H1 (cell line): ENCODE measurements around the gene RSAD1. TPM values are rescaled to one million over a fixed set of nuclear protein-coding genes. Genes with fewer than 3 reads are reported as not detected.
A peak's percentile ranks its signal among the peaks of the same experiment; 100 is the strongest.

Experiments
- CTCF ChIA-PET: fragments of 300-600 bp; sonication (Branson Sonifier 250); formaldehyde crosslinking; loops from one replicate; lab custom pipeline; 2021; ENCODE audit not compliant: partially characterized antibody; lab: Charles Lee
- POLR2A ChIA-PET: fragments of 300-600 bp; sonication (Branson Sonifier 250); formaldehyde crosslinking; loops from one replicate; lab custom pipeline; 2021; ENCODE audit warnings: inconsistent platforms; ENCODE audit not compliant: partially characterized antibody; lab: Charles Lee
- DNase-seq, 2 experiments: peaks; one replicate each; pipeline versions ENCODE4 v3.0.0 to v3.0.0-alpha.2; 2010 to 2022; ENCODE audit warnings: low spot score in 2 of 2, low read depth in 1 of 2, mixed read lengths in 1 of 2
- FAIRE-seq: peaks from 2 replicates; lab custom pipeline; 2011; peaks lifted over from hg19 to GRCh38; lab: Jason Lieb, UNC
- H2AFZ ChIP-seq: 2 replicates; pipeline ENCODE4 v1.8.1; 2012; ENCODE audit warnings: low read length, inconsistent platforms
- H2AK5ac ChIP-seq: 2 replicates; pipeline ENCODE4 v1.6.1; 2013; ENCODE audit warnings: low read depth, low read length
- H2BK120ac ChIP-seq: replicated peaks from 2 replicates; pipeline ENCODE3; 2013; ENCODE audit warnings: low read depth, low read length, inconsistent platforms
- H2BK12ac ChIP-seq: 2 replicates; pipeline ENCODE4 v1.6.1; 2013; ENCODE audit warnings: low read depth, low read length
- H2BK15ac ChIP-seq: 2 replicates; pipeline ENCODE4 v1.6.1; 2013; ENCODE audit warnings: low read length
- H2BK20ac ChIP-seq: 2 replicates; pipeline ENCODE4 v1.6.1; 2013; ENCODE audit warnings: low read length
- H2BK5ac ChIP-seq: 2 replicates; pipeline ENCODE4 v1.6.1; 2013; ENCODE audit warnings: low read depth, low read length
- H3K14ac ChIP-seq: 2 replicates; pipeline ENCODE4 v1.6.1; 2013; ENCODE audit warnings: inconsistent platforms; ENCODE audit not compliant: insufficient read length
- H3K18ac ChIP-seq: 2 replicates; pipeline ENCODE4 v1.6.1; 2013; ENCODE audit warnings: low read length; ENCODE audit errors: extremely low read depth
- H3K23ac ChIP-seq: 2 replicates; pipeline ENCODE4 v1.6.1; 2013; ENCODE audit warnings: inconsistent platforms; ENCODE audit not compliant: insufficient read length
- H3K23me2 ChIP-seq: 2 replicates; pipeline ENCODE4 v1.6.1; 2013; ENCODE audit warnings: low read depth, low read length
- H3K27ac ChIP-seq: 2 replicates; pipeline ENCODE4 v1.6.1; 2011; ENCODE audit warnings: low read depth, low read length, inconsistent platforms
- H3K27me3 ChIP-seq, 4 experiments: replicated peaks in 1 of 4; 1 replicate in 1 of 4; 2 replicates in 3 of 4; pipeline versions ENCODE4 v1.6.1 to v1.8.1; 2011 to 2013; ENCODE audit warnings: low read length in 3 of 4, mild to moderate bottlenecking in 3 of 4, inconsistent platforms in 2 of 4, mixed read lengths in 2 of 4, moderate library complexity in 1 of 4; ENCODE audit not compliant: control insufficient read depth in 3 of 4, insufficient read depth in 3 of 4; ENCODE audit errors: extremely low read depth in 1 of 4
- H3K36me3 ChIP-seq, 4 experiments: 2 replicates each; pipeline versions ENCODE4 v1.6.1 to v1.8.1; 2011 to 2013; ENCODE audit warnings: mild to moderate bottlenecking in 4 of 4, low read length in 3 of 4, moderate library complexity in 2 of 4, control low read depth in 1 of 4, inconsistent platforms in 1 of 4; ENCODE audit not compliant: insufficient read depth in 4 of 4, control insufficient read depth in 2 of 4
- H3K4ac ChIP-seq: replicated peaks from 2 replicates; pipeline ENCODE3; 2013; ENCODE audit warnings: low read length, low read depth, mixed read lengths, inconsistent platforms; ENCODE audit not compliant: insufficient read length
- H3K4me1 ChIP-seq, 4 experiments: replicated peaks in 1 of 4; 1 replicate in 1 of 4; 2 replicates in 3 of 4; pipeline versions ENCODE4 v1.6.1 to v1.8.1; 2011 to 2013; ENCODE audit warnings: low read length in 3 of 4, inconsistent platforms in 2 of 4, mixed read lengths in 1 of 4; ENCODE audit not compliant: insufficient read depth in 4 of 4, control insufficient read depth in 3 of 4
- H3K4me2 ChIP-seq, 2 experiments: 2 replicates each; pipeline versions ENCODE4 v1.6.1 to v1.8.1; 2011 to 2013; ENCODE audit warnings: low read depth in 2 of 2, low read length in 2 of 2, control low read depth in 1 of 2, inconsistent platforms in 1 of 2, mild to moderate bottlenecking in 1 of 2; ENCODE audit not compliant: insufficient read depth in 1 of 2
- H3K4me3 ChIP-seq, 4 experiments: fragments of 200-600, 300-600 bp in 1 of 4; sonication (generic), shearing (Covaris generic), sonication (Bioruptor Twin) in 1 of 4; 2 replicates each; pipeline versions ENCODE4 v1.5.1 to v1.8.1; 2011 to 2016; ENCODE audit warnings: low read length in 4 of 4, low read depth in 3 of 4, control low read depth in 2 of 4, inconsistent platforms in 2 of 4, mild to moderate bottlenecking in 2 of 4, mixed read lengths in 1 of 4, moderate library complexity in 1 of 4; ENCODE audit not compliant: insufficient read depth in 2 of 4; ENCODE audit errors: extremely low read depth in 1 of 4
- H3K56ac ChIP-seq: replicated peaks from 2 replicates; pipeline ENCODE3; 2013; ENCODE audit warnings: low read depth, mild to moderate bottlenecking, mixed read lengths, low read length, inconsistent platforms; ENCODE audit not compliant: insufficient read length
- H3K79me1 ChIP-seq: 2 replicates; pipeline ENCODE4 v1.6.1; 2013; ENCODE audit warnings: low read depth, low read length, control low read depth
- H3K79me2 ChIP-seq, 2 experiments: 2 replicates each; pipeline versions ENCODE4 v1.6.1 to v1.8.1; 2012 to 2013; ENCODE audit warnings: low read length in 2 of 2, mild to moderate bottlenecking in 2 of 2, inconsistent platforms in 1 of 2; ENCODE audit not compliant: insufficient read depth in 2 of 2, control insufficient read depth in 1 of 2
- H3K9ac ChIP-seq, 4 experiments: replicated peaks in 1 of 4; 1 replicate in 1 of 4; 2 replicates in 3 of 4; pipeline versions ENCODE4 v1.6.1 to v1.8.1; 2011 to 2013; ENCODE audit warnings: low read depth in 3 of 4, low read length in 3 of 4, control low read depth in 2 of 4, mild to moderate bottlenecking in 2 of 4, moderate library complexity in 2 of 4, inconsistent platforms in 1 of 4; ENCODE audit errors: extremely low read depth in 1 of 4
- H3K9me3 ChIP-seq, 2 experiments: 2 replicates each; pipeline versions ENCODE4 v1.6.1 to v1.8.1; 2012 to 2013; ENCODE audit warnings: mild to moderate bottlenecking in 2 of 2, moderate library complexity in 2 of 2, control low read depth in 1 of 2, inconsistent platforms in 1 of 2, low read depth in 1 of 2, low read length in 1 of 2, mixed read lengths in 1 of 2; ENCODE audit not compliant: insufficient read depth in 2 of 2
- H4K20me1 ChIP-seq, 2 experiments: replicated peaks in 1 of 2; 2 replicates each; pipeline versions ENCODE3 to v1.8.1; 2011 to 2013; ENCODE audit warnings: inconsistent platforms in 2 of 2, low read length in 2 of 2, mild to moderate bottlenecking in 1 of 2; ENCODE audit not compliant: insufficient read depth in 2 of 2, control insufficient read depth in 1 of 2
- H4K5ac ChIP-seq: 2 replicates; pipeline ENCODE4 v1.6.1; 2013; ENCODE audit warnings: low read length, low read depth, mixed read lengths, inconsistent platforms; ENCODE audit not compliant: insufficient read length
- H4K8ac ChIP-seq: 2 replicates; pipeline ENCODE4 v1.8.0; 2013; ENCODE audit warnings: mild to moderate bottlenecking, moderate library complexity, low read length, inconsistent platforms; ENCODE audit not compliant: insufficient read depth; ENCODE audit errors: extremely low read depth
- H4K91ac ChIP-seq: replicated peaks from 2 replicates; pipeline ENCODE3; 2013; ENCODE audit warnings: low read length, mixed read lengths, inconsistent platforms; ENCODE audit not compliant: insufficient read length
- CBX5 ChIP-seq: fragments of 300-800, 300-1000 bp; sonication (generic); IDR thresholded peaks from 2 replicates; pipeline ENCODE4 v1.7.1; 2016; ENCODE audit warnings: antibody characterized with exemption, low read length, low read depth
- WGBS, 2 experiments: shearing (Covaris generic) in 1 of 2; methylation state at CpG; one replicate each; pipeline versions ENCODE4 v1.1.6 to v1.1.7; 2013 to 2015; ENCODE audit warnings: low lambda C conversion rate in 2 of 2, mixed read lengths in 2 of 2, inconsistent platforms in 1 of 2, low coverage in 1 of 2, missing lambda C conversion rate in 1 of 2; ENCODE audit not compliant: insufficient replicate concordance in 2 of 2, insufficient coverage in 1 of 2, insufficient read length in 1 of 2; ENCODE audit errors: extremely low coverage in 1 of 2, missing lambda C conversion rate in 1 of 2; 5-methylcytosine and 5-hydroxymethylcytosine counted together
- polyA plus RNA-seq, 7 experiments: library from polyadenylated mRNA; depleted of rRNA in 3 of 7; stranded (reverse) in 5 of 7; unstranded in 2 of 7; fragments of >200 nt in 5 of 7; fragments of 200-250 nt in 2 of 7; gene quantifications; 1 replicate in 5 of 7; 2 replicates in 1 of 7; 4 replicates in 1 of 7; pipeline versions ENCODE4 v1.2.1 to v1.2.3, GENCODE V29; 2011 to 2013; ENCODE audit warnings: missing spikeins in 2 of 7, mixed read lengths in 2 of 7
- total RNA-seq: library from RNA; stranded (reverse); fragmentation: NEBNext Ultra II Directional; extraction: Animal tissue kit (Norgen Biotek cat#: 25700); gene quantifications from 2 replicates; pipeline ENCODE4 v1.2.1, GENCODE V29; 2021
- TF ChIP-seq, protein P1 (sequence below): IDR thresholded peaks from 2 replicates; pipeline ENCODE4 v1.6.1; 2012; ENCODE audit warnings: inconsistent platforms
- TF ChIP-seq, protein P2 (sequence below): IDR thresholded peaks from 2 replicates; pipeline ENCODE4 v1.6.1; 2012; ENCODE audit warnings: inconsistent platforms

The RSAD1 gene
- total and polyA plus RNA-seq, 2 of the 8 experiments (the other 6 are each of a cell fraction or from before 2014, with no cell fraction given): 17.9 to 33.5 TPM

DNA sequence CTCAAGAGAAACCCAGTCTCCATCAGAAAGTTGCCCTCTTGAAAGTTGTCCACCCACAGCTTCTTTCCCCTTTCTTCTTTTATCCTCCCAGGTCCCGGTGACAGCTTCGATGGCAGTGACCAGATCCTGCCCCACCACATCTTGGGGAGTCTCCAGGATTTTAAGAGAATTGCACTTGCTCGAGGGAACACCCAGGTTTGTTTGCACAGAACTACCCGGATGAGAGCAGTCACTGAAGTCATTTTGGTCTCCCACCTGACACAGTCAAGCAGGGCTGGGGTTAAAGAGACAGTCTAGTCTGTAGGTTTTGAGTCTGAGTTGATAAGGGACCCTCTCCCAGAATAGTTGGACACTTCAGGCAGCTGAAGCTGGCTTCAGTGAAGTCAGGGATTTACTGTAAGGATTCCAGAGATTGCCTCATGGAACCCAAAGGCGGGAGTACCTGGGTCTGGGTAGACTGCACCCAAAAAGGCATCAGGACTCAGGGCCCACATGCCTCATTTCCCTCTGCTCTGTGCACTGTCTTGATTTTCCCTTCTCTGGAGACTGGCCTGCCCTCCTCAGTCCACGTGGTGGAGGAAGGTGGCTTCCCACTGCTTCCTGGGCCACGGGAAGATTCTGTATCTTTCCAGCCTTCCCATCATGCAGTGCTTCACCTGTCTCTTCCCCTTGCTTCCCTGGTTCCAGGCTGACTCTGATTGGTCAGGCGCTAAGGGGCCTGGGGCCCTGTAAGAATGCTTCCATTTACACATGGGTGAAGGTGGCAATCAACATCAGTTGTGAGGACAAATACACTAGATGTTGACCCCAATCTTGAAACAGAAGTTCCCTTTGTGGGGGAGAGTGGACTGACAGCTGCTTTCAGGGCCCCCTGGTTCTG lies 39.1 kb downstream of the RSAD1 start:
- no peak overlapping the region for H3K14ac ChIP-seq
- no peak overlapping the region for H3K4me2 ChIP-seq
- ChIA-PET POLR2A (interaction anchor here (0.7 to 1.0 kb wide), 2 partner anchors 10 to 11 kb away, joined by 3 to 4 read pairs; no protein-coding TSS in a partner anchor), CTCF (interaction anchor here (0.9 to 2.8 kb wide), 7 partner anchors 10 to 35 kb away, joined by 3 to 12 read pairs (median 4); partner anchors contain the start of gene EPN3)
- WGBS, 2 experiments: 82% methylated on average over 8 of the region's 8 CpGs; no CpG with 5 or more reads in 1 of the 2 experiments
- no peak overlapping the region for H3K4ac ChIP-seq
- no peak overlapping the region for H3K18ac ChIP-seq
- TF ChIP-seq, protein P1, sequence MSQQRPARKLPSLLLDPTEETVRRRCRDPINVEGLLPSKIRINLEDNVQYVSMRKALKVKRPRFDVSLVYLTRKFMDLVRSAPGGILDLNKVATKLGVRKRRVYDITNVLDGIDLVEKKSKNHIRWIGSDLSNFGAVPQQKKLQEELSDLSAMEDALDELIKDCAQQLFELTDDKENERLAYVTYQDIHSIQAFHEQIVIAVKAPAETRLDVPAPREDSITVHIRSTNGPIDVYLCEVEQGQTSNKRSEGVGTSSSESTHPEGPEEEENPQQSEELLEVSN: 0 out of 2 replicates have a peak, but pooled peaks have one; percentile 46
- no peak for TF ChIP-seq CBX5
- TF ChIP-seq, protein P2, sequence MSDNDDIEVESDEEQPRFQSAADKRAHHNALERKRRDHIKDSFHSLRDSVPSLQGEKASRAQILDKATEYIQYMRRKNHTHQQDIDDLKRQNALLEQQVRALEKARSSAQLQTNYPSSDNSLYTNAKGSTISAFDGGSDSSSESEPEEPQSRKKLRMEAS: no peak
- H3K79me1 ChIP-seq: no peaks in the 10 kb centered on the region
- H3K27ac ChIP-seq: no peak overlapping the region
- H3K56ac ChIP-seq: no peak overlapping the region
- H4K20me1 ChIP-seq: no peaks in the 10 kb centered on the region
- DNase-seq: no peak
- FAIRE-seq: no peak
- no peak overlapping the region for H4K8ac ChIP-seq
- H3K4me1 ChIP-seq: peaks cover 0 to 2% (median 0%) of the 10 kb centered on the region in 4 experiments; a peak in 2 of 7 replicates
- no peaks in the 10 kb centered on the region for H3K9me3 ChIP-seq
- H4K5ac ChIP-seq: no peak overlapping the region
- H2BK20ac ChIP-seq: 0 out of 2 replicates have a peak overlapping the region, but pooled peaks have one; percentile 32
- H2AK5ac ChIP-seq: no peak overlapping the region
- H3K79me2 ChIP-seq: no peaks in the 10 kb centered on the region
- H3K4me3 ChIP-seq: no peak overlapping the region
- H2AFZ ChIP-seq: 0 out of 2 replicates have a peak overlapping the region, but pooled peaks have one; percentile 3
- H2BK5ac ChIP-seq: no peak overlapping the region
- no peaks in the 10 kb centered on the region for H3K36me3 ChIP-seq
- no peak overlapping the region for H2BK12ac ChIP-seq
- H3K9ac ChIP-seq: no peak overlapping the region; a peak in 1 of 7 replicates
- no peaks in the 10 kb centered on the region; a peak in 1 of 7 replicates for H3K27me3 ChIP-seq
- no peak overlapping the region for H2BK120ac ChIP-seq
- peak overlapping the region; percentile 72 for H4K91ac ChIP-seq
- H3K23ac ChIP-seq: no peak overlapping the region
- no peak overlapping the region for H2BK15ac ChIP-seq
- H3K23me2 ChIP-seq: no peaks in the 10 kb centered on the region
